Spleen (tissue), 11 donors: ENCODE results near the gene ANKRD12. TPM values are rescaled to one million over a fixed set of nuclear protein-coding genes. Genes with fewer than 3 reads are reported as not detected.

Experiments used
- DNase-seq: peaks from one replicate; pipeline ENCODE4 v3.0.0-alpha.2; 2020
- H3K27ac ChIP-seq, 8 donors: fragments of 200-600 bp; sonication (generic) in 7 of 8; 1 replicate in 4 of 8; 2 replicates in 4 of 8; pipeline versions ENCODE4 v1.5.0 to v1.8.0; 2016 to 2021; ENCODE audit warnings: inconsistent platforms in 4 of 8, mild to moderate bottlenecking in 4 of 8, moderate library complexity in 1 of 8
- H3K27me3 ChIP-seq, 7 donors: fragments of 200-600 bp; sonication (generic) in 6 of 7; replicated peaks in 1 of 7; 1 replicate in 4 of 7; 2 replicates in 3 of 7; pipeline versions ENCODE4 v1.5.0 to v1.8.0; 2016 to 2021; ENCODE audit warnings: inconsistent platforms in 3 of 7, mild to moderate bottlenecking in 1 of 7
- H3K36me3 ChIP-seq, 6 donors: fragments of 200-600 bp; sonication (generic) in 5 of 6; 1 replicate in 4 of 6; 2 replicates in 2 of 6; pipeline versions ENCODE4 v1.5.0 to v1.8.0; 2016 to 2021; ENCODE audit warnings: inconsistent platforms in 2 of 6
- H3K4me1 ChIP-seq, 6 donors: fragments of 200-600 bp; sonication (generic) in 5 of 6; 1 replicate in 3 of 6; 2 replicates in 3 of 6; pipeline versions ENCODE4 v1.5.0 to v1.8.0; 2016 to 2021; ENCODE audit warnings: inconsistent platforms in 3 of 6
- H3K4me3 ChIP-seq, 8 donors: fragments of 200-600 bp; sonication (generic) in 7 of 8; 1 replicate in 4 of 8; 2 replicates in 4 of 8; pipeline versions ENCODE4 v1.5.0 to v1.8.0; 2016 to 2021; ENCODE audit warnings: inconsistent platforms in 4 of 8, mild to moderate bottlenecking in 4 of 8, moderate library complexity in 2 of 8
- H3K9me3 ChIP-seq, 8 donors: fragments of 200-600 bp; sonication (generic) in 7 of 8; 1 replicate in 4 of 8; 2 replicates in 4 of 8; pipeline versions ENCODE4 v1.5.0 to v1.8.0; 2016 to 2021; ENCODE audit warnings: inconsistent platforms in 4 of 8
- POLR2A ChIP-seq, 3 donors: fragments of 450-650 bp; IDR thresholded peaks; one replicate each; pipeline ENCODE4 v1.5.1; 2017; ENCODE audit warnings: antibody characterized with exemption in 3 of 3, mild to moderate bottlenecking in 1 of 3
- POLR2AphosphoS5 ChIP-seq, 3 donors: sonication (generic); formaldehyde crosslinking; IDR thresholded peaks; one replicate each; pipeline ENCODE4 v1.5.1; 2017; ENCODE audit warnings: antibody characterized with exemption in 3 of 3
- WGBS, 5 donors: extraction: QIAGEN DNeasy Blood & Tissue Kit in 3 of 5; methylation state at CpG; one replicate each; pipeline versions ENCODE4 v1.1.5 to v1.1.7; 2013 to 2018; 5-methylcytosine and 5-hydroxymethylcytosine counted together
- intact Hi-C: fragments of 100-400 bp; cut with DNase I; formaldehyde crosslinking; loops from one replicate; pipeline ENCODE4 v1.15.0; 2023; ENCODE audit warnings: low total_unique reads
- polyA plus RNA-seq, 3 donors: library from polyadenylated mRNA; stranded (reverse); fragments of 200-250 nt; gene quantifications; one replicate each; pipeline ENCODE4 v1.2.1, GENCODE V29; 2013
- total RNA-seq, 7 donors: library from RNA; depleted of rRNA in 3 of 7; stranded (reverse); fragments of >200 nt in 3 of 7; fragmentation: NEBNext Ultra II Directional in 4 of 7; extraction: Animal tissue kit (Norgen Biotek cat#: 25700) in 4 of 7; gene quantifications; one replicate each; pipeline versions ENCODE4 v1.1.0 to v1.2.1, GENCODE V29; 2016 to 2021
- TF ChIP-seq, protein P1 (sequence below), 11 experiments: fragments of 200-600 bp in 7 of 11; fragments of 450-650 bp in 4 of 11; sonication (generic) in 4 of 11; IDR thresholded peaks in 8 of 11; conservative IDR thresholded peaks in 3 of 11; 1 replicate in 7 of 11; 2 replicates in 4 of 11; pipeline versions ENCODE4 v1.4.0 to v1.8.0; 2016 to 2021; ENCODE audit warnings: antibody characterized with exemption in 11 of 11, inconsistent platforms in 4 of 11, mild to moderate bottlenecking in 1 of 11
- donor health status: healthy with polysubstance abuse.
- donor health status: DM: no; HTN: no; CAD: no; lungs with moderate emphysema.
- donor health status: DM: no; HTN: no; CAD: no.
- donor health status: Bipolar disorder and iron deficiency.
- donor health status: healthy.
- donor health status: DM: no; HTN: no; CAD: no.
- donor health status: DM: yes; HTN: yes; CAD: no.

Gene ANKRD12
- total and polyA plus RNA-seq, 10 donors, result 7.6 to 122 (median 84.4) TPM

DNA sequence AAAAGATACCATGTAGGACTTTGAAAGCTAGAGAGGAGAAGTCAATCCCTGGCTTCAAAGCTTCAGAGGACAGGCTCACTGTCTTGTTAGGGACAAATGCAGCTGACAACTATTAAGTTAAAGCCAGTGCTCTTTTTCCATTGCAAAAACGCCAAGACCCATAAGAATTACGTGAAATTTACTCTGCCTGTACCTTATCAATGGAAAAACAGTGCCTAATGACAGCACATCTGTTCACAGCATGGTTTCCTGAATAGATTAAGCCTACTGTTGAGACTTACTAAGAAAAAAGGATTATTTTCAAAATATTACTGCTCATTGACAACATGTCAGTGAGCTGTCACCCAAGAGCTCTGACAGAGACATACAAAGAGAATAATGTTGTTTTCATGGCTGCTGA lies 52.9 kb downstream of the ANKRD12 start:
- H3K4me3 ChIP-seq, result no peak overlapping the region
- no peak overlapping the region for H3K27ac ChIP-seq
- peaks cover 0 to 59% (median 8%) of the 10 kb centered on the region in 6 donors for H3K36me3 ChIP-seq
- H3K27me3 ChIP-seq, result no peaks in the 10 kb centered on the region
- 92 to 96% (median 93%) methylated on average over 2 of the region's 2 CpGs for WGBS, 5 donors
- no peak for DNase-seq
- intact Hi-C loops, result no loop called here
- H3K4me1 ChIP-seq, result peaks cover 0 to 21% (median 16%) of the 10 kb centered on the region in 6 donors
- TF ChIP-seq POLR2A (IDR thresholded peaks at IDR 0.05), result no peak
- TF ChIP-seq, protein P1, sequence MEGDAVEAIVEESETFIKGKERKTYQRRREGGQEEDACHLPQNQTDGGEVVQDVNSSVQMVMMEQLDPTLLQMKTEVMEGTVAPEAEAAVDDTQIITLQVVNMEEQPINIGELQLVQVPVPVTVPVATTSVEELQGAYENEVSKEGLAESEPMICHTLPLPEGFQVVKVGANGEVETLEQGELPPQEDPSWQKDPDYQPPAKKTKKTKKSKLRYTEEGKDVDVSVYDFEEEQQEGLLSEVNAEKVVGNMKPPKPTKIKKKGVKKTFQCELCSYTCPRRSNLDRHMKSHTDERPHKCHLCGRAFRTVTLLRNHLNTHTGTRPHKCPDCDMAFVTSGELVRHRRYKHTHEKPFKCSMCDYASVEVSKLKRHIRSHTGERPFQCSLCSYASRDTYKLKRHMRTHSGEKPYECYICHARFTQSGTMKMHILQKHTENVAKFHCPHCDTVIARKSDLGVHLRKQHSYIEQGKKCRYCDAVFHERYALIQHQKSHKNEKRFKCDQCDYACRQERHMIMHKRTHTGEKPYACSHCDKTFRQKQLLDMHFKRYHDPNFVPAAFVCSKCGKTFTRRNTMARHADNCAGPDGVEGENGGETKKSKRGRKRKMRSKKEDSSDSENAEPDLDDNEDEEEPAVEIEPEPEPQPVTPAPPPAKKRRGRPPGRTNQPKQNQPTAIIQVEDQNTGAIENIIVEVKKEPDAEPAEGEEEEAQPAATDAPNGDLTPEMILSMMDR (IDR thresholded peaks at IDR 0.05 in 8 of 11, conservative IDR thresholded peaks at IDR 0.05 in 3 of 11), result no peak
- TF ChIP-seq POLR2AphosphoS5 (IDR thresholded peaks at IDR 0.05), result no peak
- H3K9me3 ChIP-seq, result no peaks in the 10 kb centered on the region

DNA sequence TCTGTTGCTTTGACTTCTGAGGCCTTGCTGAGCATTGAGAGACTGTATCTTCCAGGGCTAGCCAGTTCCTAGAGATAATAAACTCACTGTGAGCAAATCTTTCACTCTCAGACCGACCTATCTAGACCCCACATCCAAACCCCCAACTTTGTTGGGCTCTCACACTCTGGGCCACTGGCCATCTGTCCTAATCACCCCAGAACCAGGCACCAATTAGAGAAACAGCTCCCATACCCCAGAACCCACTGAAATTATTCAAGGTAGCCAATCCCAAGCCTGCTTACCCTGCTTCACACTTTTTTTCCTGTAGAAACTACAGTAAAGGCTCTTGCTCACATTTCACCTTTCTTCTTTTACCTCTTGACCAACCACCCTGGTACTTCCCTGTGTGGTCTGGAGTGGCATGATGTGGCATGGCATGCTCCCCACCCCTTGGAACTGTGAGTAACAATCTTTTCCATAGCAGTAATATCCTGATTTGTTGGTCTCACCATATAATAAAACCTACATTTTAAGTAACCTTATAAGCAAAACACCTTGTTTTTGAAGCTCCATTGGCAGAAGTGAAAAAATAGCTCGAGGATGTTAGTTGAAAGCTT lies 55.2 kb downstream of the ANKRD12 start:
- Histone ChIP-seq H3K27ac (no peak overlapping the region), H3K4me3 (no peak overlapping the region), H3K27me3 (no peaks in the 10 kb centered on the region), H3K4me1 (no peaks in the 10 kb centered on the region), H3K36me3 (peaks cover 0 to 75% (median 14%) of the 10 kb centered on the region in 6 donors), H3K9me3 (no peaks in the 10 kb centered on the region)
- intact Hi-C loops, result no loop called here
- WGBS, 5 donors, result 91 to 97% (median 93%) methylated on average over 2 of the region's 2 CpGs
- DNase-seq, result no peak
- TF ChIP-seq POLR2A (IDR thresholded peaks at IDR 0.05) (no peak), POLR2AphosphoS5 (IDR thresholded peaks at IDR 0.05) (no peak)
- TF ChIP-seq, protein P1 (IDR thresholded peaks at IDR 0.05 in 8 of 11, conservative IDR thresholded peaks at IDR 0.05 in 3 of 11), result no peak

DNA sequence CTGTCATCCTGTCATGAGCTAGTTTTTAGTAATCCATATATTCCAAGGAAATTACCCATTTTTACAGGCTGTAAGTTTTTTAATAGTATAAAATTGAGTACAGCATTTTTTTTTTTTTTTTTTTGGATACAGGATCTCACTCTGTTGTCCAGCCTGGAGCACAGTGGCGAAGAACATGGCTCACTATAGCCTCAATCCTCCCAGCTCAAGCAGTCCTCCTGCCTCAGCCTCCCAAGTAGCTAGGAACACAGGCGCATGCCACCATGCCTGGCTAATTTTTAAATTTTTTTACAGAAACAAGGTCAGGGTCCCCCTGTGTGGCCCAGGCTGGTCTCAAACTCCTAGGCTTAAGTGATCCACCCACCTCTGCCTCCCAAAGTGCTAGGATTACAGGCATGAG lies 56.5 kb downstream of the ANKRD12 start:
- WGBS, 5 donors, result 97 to 100% (median 98%) methylated on average over 2 of the region's 2 CpGs
- DNase-seq, result no peak
- Histone ChIP-seq H3K9me3 (no peaks in the 10 kb centered on the region), H3K36me3 (peaks cover 0 to 81% (median 14%) of the 10 kb centered on the region in 6 donors), H3K4me3 (no peak overlapping the region), H3K27ac (no peak overlapping the region), H3K27me3 (no peaks in the 10 kb centered on the region), H3K4me1 (no peaks in the 10 kb centered on the region)
- intact Hi-C loops, result no loop called here
- TF ChIP-seq POLR2A (IDR thresholded peaks at IDR 0.05) (no peak), POLR2AphosphoS5 (IDR thresholded peaks at IDR 0.05) (no peak)
- TF ChIP-seq, protein P1 (IDR thresholded peaks at IDR 0.05 in 8 of 11, conservative IDR thresholded peaks at IDR 0.05 in 3 of 11), result no peak

DNA sequence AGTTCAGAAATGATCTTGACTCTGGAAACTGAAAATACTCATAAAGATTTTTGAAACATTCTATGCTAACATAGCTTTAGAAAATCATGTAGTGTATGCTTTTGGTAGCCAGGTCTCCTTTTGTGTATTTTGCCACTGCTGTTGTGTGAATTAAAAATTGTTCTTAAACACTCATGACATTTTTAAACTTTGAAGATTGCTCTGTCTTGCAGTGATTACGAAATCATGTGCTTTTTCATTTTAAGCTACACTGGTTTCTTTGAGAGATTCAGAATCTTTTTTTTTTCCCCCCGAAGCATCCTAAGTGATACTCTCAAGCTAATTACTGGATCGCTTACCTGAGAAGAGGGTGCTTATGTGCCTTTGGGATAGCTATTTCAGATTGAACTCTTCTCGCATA lies 60.0 kb downstream of the ANKRD12 start:
- Histone ChIP-seq H3K4me3 (no peak overlapping the region), H3K9me3 (no peaks in the 10 kb centered on the region), H3K4me1 (peaks cover 0 to 10% (median 0%) of the 10 kb centered on the region in 6 donors), H3K36me3 (peaks cover 0 to 82% (median 8%) of the 10 kb centered on the region in 6 donors), H3K27ac (no peak overlapping the region), H3K27me3 (no peaks in the 10 kb centered on the region)
- intact Hi-C loops, result no loop called here
- WGBS, 5 donors, result 95 to 98% (median 97%) methylated on average over 4 of the region's 4 CpGs
- DNase-seq, result no peak
- TF ChIP-seq, protein P1 (IDR thresholded peaks at IDR 0.05 in 8 of 11, conservative IDR thresholded peaks at IDR 0.05 in 3 of 11), result no peak
- TF ChIP-seq POLR2A (IDR thresholded peaks at IDR 0.05), result no peak
- no peak for TF ChIP-seq POLR2AphosphoS5 (IDR thresholded peaks at IDR 0.05)
